Sigmoid colon (tissue), 7 donors: ENCODE data around the gene TRAF4. TPM values are rescaled to one million over a fixed set of nuclear protein-coding genes. Genes with fewer than 3 reads are reported as not detected.

Experiments used
- DNase-seq: peaks from one replicate; pipeline ENCODE4 v3.0.0-alpha.2; 2019
- H3K27ac ChIP-seq, 4 donors: fragments of 200-600 bp; sonication (generic); one replicate each; pipeline ENCODE4 v1.5.1; 2016 to 2019; ENCODE audit warnings: mild to moderate bottlenecking in 1 of 4
- H3K27me3 ChIP-seq, 3 donors: fragments of 200-600 bp; sonication (generic); one replicate each; pipeline ENCODE4 v1.5.1; 2019; ENCODE audit warnings: mild to moderate bottlenecking in 1 of 3
- H3K36me3 ChIP-seq, 4 donors: fragments of 200-600 bp; sonication (generic); one replicate each; pipeline ENCODE4 v1.5.1; 2016 to 2019
- H3K4me1 ChIP-seq, 4 donors: fragments of 200-600 bp; sonication (generic); one replicate each; pipeline ENCODE4 v1.5.1; 2017 to 2019
- H3K4me3 ChIP-seq, 4 donors: fragments of 200-600 bp; sonication (generic); one replicate each; pipeline ENCODE4 v1.5.1; 2017 to 2019; ENCODE audit warnings: mild to moderate bottlenecking in 2 of 4, moderate library complexity in 1 of 4
- H3K9me3 ChIP-seq, 4 donors: fragments of 200-600 bp in 3 of 4; sonication (generic) in 3 of 4; one replicate each; pipeline versions ENCODE4 v1.5.1 to v1.6.1; 2013 to 2019
- EP300 ChIP-seq, 4 donors: sonication (generic); formaldehyde crosslinking; IDR thresholded peaks; one replicate each; pipeline ENCODE4 v1.6.1; 2017; ENCODE audit warnings: antibody characterized with exemption in 4 of 4
- POLR2A ChIP-seq, 2 donors: fragments of 450-650 bp; IDR thresholded peaks; one replicate each; pipeline ENCODE4 v1.6.1; 2016; ENCODE audit warnings: antibody characterized with exemption in 2 of 2, mild to moderate bottlenecking in 2 of 2, moderate library complexity in 2 of 2
- POLR2AphosphoS5 ChIP-seq, 4 donors: sonication (generic); formaldehyde crosslinking; IDR thresholded peaks; one replicate each; pipeline ENCODE4 v1.6.1; 2017; ENCODE audit warnings: antibody characterized with exemption in 4 of 4
- WGBS, 2 donors: extraction: QIAGEN DNeasy Blood & Tissue Kit; methylation state at CpG; one replicate each; pipeline ENCODE4 v1.1.7; 2013; 5-methylcytosine and 5-hydroxymethylcytosine counted together
- intact Hi-C: fragments of 100-400 bp; cut with DNase I; formaldehyde crosslinking; loops from one replicate; pipeline ENCODE4 v1.15.1; 2023
- polyA plus RNA-seq, 3 donors: library from polyadenylated mRNA; stranded (reverse); fragments of 200-250 nt; gene quantifications; one replicate each; pipeline ENCODE4 v1.2.3, GENCODE V29; 2013
- total RNA-seq, 4 donors: library from RNA; depleted of rRNA; stranded (reverse); fragments of >200 nt; gene quantifications; one replicate each; pipeline ENCODE4 v1.1.0, GENCODE V29; 2016
- TF ChIP-seq, protein P1 (sequence below), 4 experiments: fragments of 450-650 bp in 3 of 4; fragments of 200-600 bp in 1 of 4; IDR thresholded peaks; one replicate each; pipeline ENCODE4 v1.5.1; 2016 to 2019; ENCODE audit warnings: antibody characterized with exemption in 4 of 4, mild to moderate bottlenecking in 3 of 4, moderate library complexity in 2 of 4
- donor health status: healthy with polysubstance abuse.
- donor health status: Bipolar disorder and iron deficiency.
- donor health status: healthy.

Gene TRAF4
- total and polyA plus RNA-seq, 7 donors: 3.9 to 94.1 (median 11.6) TPM

DNA sequence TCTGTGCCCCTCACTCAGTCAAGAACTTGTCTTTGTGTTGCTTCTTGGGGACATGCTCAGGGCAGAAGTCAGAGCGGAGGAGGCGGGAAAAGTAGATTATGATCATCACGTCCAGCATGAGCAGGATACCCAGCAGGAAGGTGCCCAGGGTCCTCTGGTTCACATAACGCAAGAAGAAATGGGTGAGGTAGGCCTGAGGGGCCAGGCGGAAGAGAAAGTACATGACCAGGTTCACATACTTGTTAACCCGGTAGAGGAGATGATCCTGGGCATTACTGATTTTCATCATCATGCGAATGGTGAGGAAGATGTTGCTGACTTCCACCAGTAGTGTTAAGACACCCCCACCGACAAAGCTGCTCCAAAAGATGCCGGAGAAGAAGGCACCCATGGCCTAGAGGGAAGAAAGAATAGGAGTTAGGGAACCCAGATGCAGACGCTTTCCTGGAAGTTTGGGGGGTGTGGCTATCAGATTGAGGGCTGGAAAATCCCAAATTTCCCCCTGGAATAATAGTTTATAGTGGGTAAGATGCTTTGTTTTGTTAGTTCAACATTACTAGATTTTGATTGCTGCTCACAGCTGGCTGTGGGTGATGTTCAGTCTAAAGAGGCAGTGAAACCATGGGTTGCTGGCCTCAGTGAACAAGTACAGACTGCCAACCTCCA lies 19.2 kb upstream of the TRAF4 start:
- Histone ChIP-seq H3K27ac (peak overlapping the region in 2 of 4 donors; percentile 96 to 97), H3K4me3 (no peak overlapping the region), H3K4me1 (peaks cover 0 to 61% (median 54%) of the 10 kb centered on the region in 4 donors), H3K36me3 (peaks cover 17 to 38% (median 27%) of the 10 kb centered on the region in 4 donors), H3K9me3 (no peaks in the 10 kb centered on the region), H3K27me3 (peaks cover 0 to 8% (median 0%) of the 10 kb centered on the region in 3 donors)
- TF ChIP-seq, protein P1, sequence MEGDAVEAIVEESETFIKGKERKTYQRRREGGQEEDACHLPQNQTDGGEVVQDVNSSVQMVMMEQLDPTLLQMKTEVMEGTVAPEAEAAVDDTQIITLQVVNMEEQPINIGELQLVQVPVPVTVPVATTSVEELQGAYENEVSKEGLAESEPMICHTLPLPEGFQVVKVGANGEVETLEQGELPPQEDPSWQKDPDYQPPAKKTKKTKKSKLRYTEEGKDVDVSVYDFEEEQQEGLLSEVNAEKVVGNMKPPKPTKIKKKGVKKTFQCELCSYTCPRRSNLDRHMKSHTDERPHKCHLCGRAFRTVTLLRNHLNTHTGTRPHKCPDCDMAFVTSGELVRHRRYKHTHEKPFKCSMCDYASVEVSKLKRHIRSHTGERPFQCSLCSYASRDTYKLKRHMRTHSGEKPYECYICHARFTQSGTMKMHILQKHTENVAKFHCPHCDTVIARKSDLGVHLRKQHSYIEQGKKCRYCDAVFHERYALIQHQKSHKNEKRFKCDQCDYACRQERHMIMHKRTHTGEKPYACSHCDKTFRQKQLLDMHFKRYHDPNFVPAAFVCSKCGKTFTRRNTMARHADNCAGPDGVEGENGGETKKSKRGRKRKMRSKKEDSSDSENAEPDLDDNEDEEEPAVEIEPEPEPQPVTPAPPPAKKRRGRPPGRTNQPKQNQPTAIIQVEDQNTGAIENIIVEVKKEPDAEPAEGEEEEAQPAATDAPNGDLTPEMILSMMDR (IDR thresholded peaks at IDR 0.05): no peak
- no peak for TF ChIP-seq POLR2AphosphoS5 (IDR thresholded peaks at IDR 0.05)
- no peak for TF ChIP-seq POLR2A (IDR thresholded peaks at IDR 0.05)
- TF ChIP-seq EP300 (IDR thresholded peaks at IDR 0.05): no peak
- intact Hi-C loops: loop anchor here (5.0 to 10.0 kb wide), 3 partner anchors 88 to 570 kb away; partner anchors contain the start of genes FLOT2 and NUFIP2
- no peak for DNase-seq
- WGBS, 2 donors: 62 to 79% methylated on average over 10 of the region's 10 CpGs

DNA sequence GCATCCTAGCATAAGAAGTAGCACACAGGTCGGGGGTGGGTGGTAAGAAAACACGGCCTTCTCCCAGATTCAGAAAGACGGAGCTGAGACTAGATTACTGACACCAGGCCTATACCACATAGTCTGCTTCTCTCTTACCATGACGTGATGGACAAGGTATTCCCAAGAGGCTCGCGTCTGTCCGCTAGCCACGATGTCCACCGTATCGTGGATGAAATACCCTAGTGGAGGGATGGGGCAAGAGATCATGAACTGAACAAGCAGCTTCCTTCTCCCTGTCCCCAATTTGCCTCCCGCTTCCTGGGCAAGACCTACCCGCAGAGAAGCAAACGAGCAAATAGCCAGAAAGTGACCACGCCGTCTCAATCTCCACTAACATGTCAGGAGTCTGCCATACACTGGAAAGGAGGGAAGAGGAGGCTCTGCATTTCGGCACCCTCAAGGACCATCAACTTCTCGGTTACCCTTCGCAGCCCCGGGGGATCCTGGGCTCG lies 18.6 kb upstream of the TRAF4 start:
- H3K27me3 ChIP-seq: peaks cover 0 to 8% (median 0%) of the 10 kb centered on the region in 3 donors
- DNase-seq: peak; percentile 70
- TF ChIP-seq POLR2AphosphoS5 (IDR thresholded peaks at IDR 0.05) (peak in 2 of 4 donors; percentile 21 to 35), POLR2A (IDR thresholded peaks at IDR 0.05) (no peak), EP300 (IDR thresholded peaks at IDR 0.05) (no peak)
- TF ChIP-seq, protein P1 (IDR thresholded peaks at IDR 0.05): no peak
- intact Hi-C loops: loop anchor here (5.0 to 10.0 kb wide), 3 partner anchors 87 to 570 kb away; partner anchors contain the start of genes FLOT2 and NUFIP2
- 6 to 29% methylated on average over 20 of the region's 20 CpGs for WGBS, 2 donors
- H3K4me3 ChIP-seq: peak overlapping the region in 3 of 4 donors; percentile 60 to 83 (median 75)
- H3K27ac ChIP-seq: peak overlapping the region; percentile 88 to 97 (median 96)
- H3K9me3 ChIP-seq: no peaks in the 10 kb centered on the region
- peaks cover 0 to 60% (median 54%) of the 10 kb centered on the region in 4 donors for H3K4me1 ChIP-seq
- H3K36me3 ChIP-seq: peaks cover 17 to 38% (median 27%) of the 10 kb centered on the region in 4 donors

DNA sequence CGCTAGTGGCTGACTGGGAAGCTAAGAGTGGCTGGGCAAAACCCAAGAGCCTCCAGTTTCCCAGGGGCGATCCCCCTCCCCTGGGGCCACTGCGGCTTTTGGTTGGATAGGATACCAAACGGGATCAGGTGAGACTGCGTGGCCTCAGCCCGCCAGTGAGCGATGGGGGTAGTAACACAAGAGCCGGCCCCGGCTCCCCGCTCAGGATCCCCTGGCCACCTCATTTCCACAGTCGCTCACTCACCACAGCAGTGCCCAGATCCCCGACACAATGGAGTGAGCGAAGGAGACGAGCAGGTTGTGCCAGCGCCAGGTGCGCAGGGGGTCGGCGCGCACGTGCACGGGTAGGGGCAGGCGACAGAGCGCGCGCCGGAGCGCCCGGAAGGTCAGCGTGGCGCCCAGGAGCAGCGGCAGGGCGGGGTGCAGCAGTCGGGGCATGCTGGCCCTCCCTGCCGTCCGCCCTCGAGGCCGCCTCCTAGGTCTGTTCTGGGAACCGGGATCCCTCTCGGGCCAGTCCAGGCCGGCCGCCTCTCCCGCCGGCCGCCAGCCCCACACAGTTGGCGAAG lies 18.1 kb upstream of the TRAF4 start:
- Histone ChIP-seq H3K36me3 (peaks cover 17 to 38% (median 27%) of the 10 kb centered on the region in 4 donors), H3K4me1 (peaks cover 0 to 54% (median 49%) of the 10 kb centered on the region in 4 donors), H3K27me3 (peaks cover 0 to 8% (median 0%) of the 10 kb centered on the region in 3 donors), H3K4me3 (peak overlapping the region; percentile 26 to 83 (median 68)), H3K9me3 (no peaks in the 10 kb centered on the region), H3K27ac (peak overlapping the region; percentile 88 to 97 (median 96))
- WGBS, 2 donors: 1 to 2% methylated on average over 45 of the region's 45 CpGs
- intact Hi-C loops: loop anchor here (5.0 to 10.0 kb wide), 3 partner anchors 87 to 569 kb away; partner anchors contain the start of genes FLOT2 and NUFIP2
- TF ChIP-seq EP300 (IDR thresholded peaks at IDR 0.05) (no peak), POLR2AphosphoS5 (IDR thresholded peaks at IDR 0.05) (peak in 1 of 4 donors; percentile 6)
- peak; percentile 84 for DNase-seq

DNA sequence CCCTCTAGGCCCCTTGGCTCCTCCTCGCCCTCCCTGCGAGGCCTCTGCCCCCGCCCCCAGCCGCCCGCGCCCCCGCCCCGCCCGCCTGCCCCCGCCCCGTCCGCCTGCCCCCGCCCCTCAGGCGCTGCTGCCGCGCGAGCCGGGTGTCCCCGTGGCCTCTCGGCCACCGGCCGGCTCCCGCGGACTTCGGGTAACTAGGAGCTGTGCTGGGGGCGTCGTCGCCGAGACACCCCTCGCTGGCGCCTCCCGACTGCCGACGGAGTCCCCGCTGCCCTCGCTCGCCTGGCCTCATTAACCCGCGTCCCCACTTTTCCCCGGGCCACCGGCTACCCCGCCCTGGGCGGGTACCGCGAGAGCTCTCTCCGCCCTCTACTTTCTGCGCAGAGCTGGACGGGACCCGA lies 17.6 kb upstream of the TRAF4 start, which contains the start of gene TLCD1:
TSS of gene TLCD1 (minus strand) at position 8 of the 401 bp plus-strand sequence. CDS start 136 bp downstream, outside the sequence.
- TF ChIP-seq POLR2A (IDR thresholded peaks at IDR 0.05) (no peak), POLR2AphosphoS5 (IDR thresholded peaks at IDR 0.05) (no peak), EP300 (IDR thresholded peaks at IDR 0.05) (no peak)
- TF ChIP-seq, protein P1 (IDR thresholded peaks at IDR 0.05): no peak
- H3K9me3 ChIP-seq: no peaks in the 10 kb centered on the region
- peak within 1 kb of the TSS; percentile 51 to 83 (median 68) for H3K4me3 ChIP-seq
- intact Hi-C loops: loop anchor here (5.0 to 10.0 kb wide), 3 partner anchors 86 to 569 kb away; partner anchors contain the start of genes FLOT2 and NUFIP2
- peaks cover 0 to 8% (median 0%) of the 10 kb centered on the region in 3 donors for H3K27me3 ChIP-seq
- H3K27ac ChIP-seq: peak within 1 kb of the TSS; percentile 88 to 97 (median 96)
- H3K36me3 ChIP-seq: peaks cover 17 to 36% (median 27%) of the 10 kb centered on the region in 4 donors
- peaks cover 0 to 49% (median 44%) of the 10 kb centered on the region in 4 donors for H3K4me1 ChIP-seq
- peak; percentile 82 for DNase-seq
- 1% methylated on average over 49 of the region's 49 CpGs for WGBS, 2 donors
